OCI-LY1 (cell line): ENCODE data around the gene SLC12A7.

Experiments
- EZH2 ChIP-seq: fragments of 200-600 bp; sonication (generic), shearing (Covaris generic); IDR thresholded peaks from 2 replicates; pipeline ENCODE4 v1.8.0; 2017; ENCODE audit warnings: borderline replicate concordance, mixed run types, mild to moderate bottlenecking, antibody characterized with exemption, low read length, moderate library complexity, mixed read lengths
- TF ChIP-seq, protein P1 (sequence below): fragments of 200-600 bp; sonication (generic), shearing (Covaris generic); IDR thresholded peaks from 2 replicates; pipeline ENCODE4 v1.5.1; 2017; ENCODE audit warnings: mild to moderate bottlenecking, antibody characterized with exemption, low read length, moderate library complexity, mixed read lengths

DNA sequence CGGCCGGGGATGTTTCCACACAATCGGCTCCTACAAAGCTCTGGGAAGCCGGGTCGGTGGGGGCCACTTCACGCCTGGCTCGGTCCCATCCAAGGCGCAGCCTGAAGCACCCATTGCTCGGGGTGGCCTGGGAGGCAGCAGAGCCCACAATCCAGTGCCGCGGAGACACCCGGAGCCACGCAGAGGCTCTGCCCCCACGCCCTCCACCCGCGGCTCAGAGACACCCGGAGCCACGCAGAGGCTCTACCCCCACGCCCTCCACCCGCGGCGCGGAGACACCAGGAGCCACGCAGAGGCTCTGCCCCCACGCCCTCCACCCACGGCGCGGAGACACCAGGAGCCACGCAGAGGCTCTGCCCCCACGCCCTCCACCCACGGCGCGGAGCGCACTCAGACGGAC, 31.9 kb downstream of the SLC12A7 start:
- TF ChIP-seq, protein P1, sequence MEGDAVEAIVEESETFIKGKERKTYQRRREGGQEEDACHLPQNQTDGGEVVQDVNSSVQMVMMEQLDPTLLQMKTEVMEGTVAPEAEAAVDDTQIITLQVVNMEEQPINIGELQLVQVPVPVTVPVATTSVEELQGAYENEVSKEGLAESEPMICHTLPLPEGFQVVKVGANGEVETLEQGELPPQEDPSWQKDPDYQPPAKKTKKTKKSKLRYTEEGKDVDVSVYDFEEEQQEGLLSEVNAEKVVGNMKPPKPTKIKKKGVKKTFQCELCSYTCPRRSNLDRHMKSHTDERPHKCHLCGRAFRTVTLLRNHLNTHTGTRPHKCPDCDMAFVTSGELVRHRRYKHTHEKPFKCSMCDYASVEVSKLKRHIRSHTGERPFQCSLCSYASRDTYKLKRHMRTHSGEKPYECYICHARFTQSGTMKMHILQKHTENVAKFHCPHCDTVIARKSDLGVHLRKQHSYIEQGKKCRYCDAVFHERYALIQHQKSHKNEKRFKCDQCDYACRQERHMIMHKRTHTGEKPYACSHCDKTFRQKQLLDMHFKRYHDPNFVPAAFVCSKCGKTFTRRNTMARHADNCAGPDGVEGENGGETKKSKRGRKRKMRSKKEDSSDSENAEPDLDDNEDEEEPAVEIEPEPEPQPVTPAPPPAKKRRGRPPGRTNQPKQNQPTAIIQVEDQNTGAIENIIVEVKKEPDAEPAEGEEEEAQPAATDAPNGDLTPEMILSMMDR: no peak
- no peak for TF ChIP-seq EZH2
